ENCODE data around the gene ZNF787.

DNA sequence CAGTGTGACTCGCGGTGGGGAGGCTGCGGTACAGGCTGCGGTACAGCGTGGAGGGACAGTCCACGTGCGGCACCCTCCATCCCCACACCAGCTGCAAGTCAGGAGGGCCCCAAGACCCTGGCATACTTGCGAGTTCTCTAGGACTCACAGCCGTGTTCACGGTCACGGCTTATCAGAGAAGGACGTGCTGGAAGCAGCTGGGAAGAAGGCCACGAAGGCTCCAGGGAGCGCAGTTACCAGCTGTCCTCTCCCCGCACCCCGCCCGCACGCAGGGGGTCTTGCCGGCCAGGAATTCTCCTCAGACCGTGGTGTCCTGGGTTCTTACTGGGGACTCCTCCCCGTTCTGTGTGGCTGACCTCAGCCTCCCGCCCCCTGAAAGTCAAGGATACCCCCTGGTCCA is 26.2 kb upstream of the ZNF787 start:
- TF ChIP-seq CTCF (conservative IDR thresholded peaks at IDR 0.05; ENCODE audit: low read depth, low read length) (no peak), EZH2 (IDR thresholded peaks at IDR 0.05; ENCODE audit: low read length, unreplicated experiment) (no peak)

Measured in PC-3 (cell line).